Neural cell (in vitro differentiated cells): ENCODE measurements around the gene DPYD. TPM values are rescaled to one million over a fixed set of nuclear protein-coding genes. Genes with fewer than 3 reads are reported as not detected.

Source experiments
- H2AFZ ChIP-seq: fragments of 200-600, 300-800 bp; sonication (generic), shearing (Covaris generic); 2 replicates; pipeline ENCODE4 v1.6.0; 2014; ENCODE audit warnings: low read depth, mild to moderate bottlenecking, antibody characterized with exemption, low read length, moderate library complexity
- H3F3A ChIP-seq: fragments of 200-600 bp; shearing (Covaris generic); 2 replicates; pipeline ENCODE4 v1.6.1; 2016; ENCODE audit warnings: mild to moderate bottlenecking, moderate library complexity, mixed read lengths, antibody characterized with exemption, low read length; ENCODE audit not compliant: insufficient read depth, poor library complexity, severe bottlenecking
- H3K27ac ChIP-seq: fragments of 200-600, 300-800 bp; sonication (generic), shearing (Covaris generic); 2 replicates; pipeline ENCODE4 v1.5.1; 2014; ENCODE audit warnings: mild to moderate bottlenecking, low read length, moderate library complexity
- H3K27me3 ChIP-seq: fragments of 300-800, 200-600 bp; sonication (generic), shearing (Covaris generic); 2 replicates; pipeline ENCODE4 v1.6.0; 2014; ENCODE audit warnings: mild to moderate bottlenecking, low read depth, low read length, moderate library complexity; ENCODE audit not compliant: insufficient read depth
- H3K36me3 ChIP-seq: fragments of 300-800, 200-600 bp; sonication (generic), shearing (Covaris generic); 2 replicates; pipeline ENCODE4 v1.5.1; 2014; ENCODE audit warnings: mild to moderate bottlenecking, antibody characterized with exemption, low read length, moderate library complexity; ENCODE audit not compliant: insufficient read depth
- H3K4me2 ChIP-seq: fragments of 300-800, 200-600 bp; sonication (generic), shearing (Covaris generic); 2 replicates; pipeline ENCODE4 v1.6.0; 2014; ENCODE audit warnings: mild to moderate bottlenecking, low read length
- H3K4me3 ChIP-seq: fragments of 300-800, 200-600 bp; sonication (generic), shearing (Covaris generic); 2 replicates; pipeline ENCODE4 v1.5.1; 2014; ENCODE audit warnings: mild to moderate bottlenecking, low read length, moderate library complexity
- H3K79me2 ChIP-seq: fragments of 200-600 bp; shearing (Covaris generic); replicated peaks from 2 replicates; pipeline ENCODE4 v1.6.0; 2014; ENCODE audit warnings: mild to moderate bottlenecking, low read length, moderate library complexity; ENCODE audit not compliant: insufficient read depth
- H3K9ac ChIP-seq: fragments of 300-800, 200-600 bp; sonication (generic), shearing (Covaris generic); 2 replicates; pipeline ENCODE4 v1.6.1; 2016; ENCODE audit warnings: mild to moderate bottlenecking, low read length, mixed read lengths
- H3K9me2 ChIP-seq: fragments of 200-600 bp; shearing (Covaris generic); 2 replicates; pipeline ENCODE4 v1.6.1; 2016; ENCODE audit warnings: mild to moderate bottlenecking, low read length, mixed read lengths; ENCODE audit not compliant: insufficient read depth
- H3K9me3 ChIP-seq: fragments of 200-600, 300-800 bp; sonication (generic), shearing (Covaris generic); 2 replicates; pipeline ENCODE4 v1.6.1; 2016; ENCODE audit warnings: mild to moderate bottlenecking, mixed run types, low read length, moderate library complexity, mixed read lengths
- H4K20me1 ChIP-seq: fragments of 200-600 bp; shearing (Covaris generic); 2 replicates; pipeline ENCODE4 v1.6.1; 2016; ENCODE audit warnings: mild to moderate bottlenecking, mixed run types; ENCODE audit not compliant: insufficient read depth
- CTCF ChIP-seq: fragments of 450-650 bp; IDR thresholded peaks from 2 replicates; pipeline ENCODE4 v1.5.1; 2014; ENCODE audit warnings: antibody characterized with exemption, mild to moderate bottlenecking, moderate library complexity; ENCODE audit not compliant: poor library complexity, severe bottlenecking
- EP300 ChIP-seq: fragments of 450-650 bp; conservative IDR thresholded peaks from 2 replicates; pipeline ENCODE4 v1.6.1; 2014; ENCODE audit warnings: antibody characterized with exemption, mild to moderate bottlenecking, moderate library complexity; ENCODE audit not compliant: poor library complexity, severe bottlenecking
- EZH2 ChIP-seq: fragments of 200-600, 300-800 bp; shearing (Covaris generic), sonication (generic); IDR thresholded peaks from 2 replicates; pipeline ENCODE4 v1.6.1; 2014; ENCODE audit warnings: antibody characterized with exemption, low read length, borderline replicate concordance, mild to moderate bottlenecking; ENCODE audit not compliant: insufficient read depth, poor library complexity, severe bottlenecking
- MXI1 ChIP-seq: fragments of 450-650 bp; conservative IDR thresholded peaks from 2 replicates; pipeline ENCODE4 v1.6.1; 2014; ENCODE audit warnings: antibody characterized with exemption, mild to moderate bottlenecking; ENCODE audit not compliant: poor library complexity, severe bottlenecking
- POLR2AphosphoS5 ChIP-seq: IDR thresholded peaks from 2 replicates; pipeline ENCODE4 v1.6.1; 2012
- RAD21 ChIP-seq: fragments of 450-650 bp; conservative IDR thresholded peaks from 2 replicates; pipeline ENCODE4 v1.6.1; 2014; ENCODE audit warnings: antibody characterized with exemption, mild to moderate bottlenecking, moderate library complexity
- REST ChIP-seq: IDR thresholded peaks from 2 replicates; pipeline ENCODE4 v1.6.1; 2012; ENCODE audit warnings: borderline replicate concordance
- SMC3 ChIP-seq: fragments of 450-650 bp; conservative IDR thresholded peaks from 2 replicates; pipeline ENCODE4 v1.6.1; 2014; ENCODE audit warnings: antibody characterized with exemption, mild to moderate bottlenecking, moderate library complexity; ENCODE audit not compliant: poor library complexity
- TAF1 ChIP-seq: IDR thresholded peaks from 2 replicates; pipeline ENCODE4 v1.6.1; 2012; ENCODE audit warnings: low read depth
- polyA plus RNA-seq: library from polyadenylated mRNA; depleted of rRNA; stranded (reverse); fragments of >200 nt; gene quantifications from 2 replicates; pipeline ENCODE4 v1.2.3, GENCODE V29; 2014

Gene DPYD
- polyA plus RNA-seq, 1 donor from 2014 or later = 6.7 TPM

- no peak for TF ChIP-seq CTCF
- TF ChIP-seq EP300 = no peak
- TF ChIP-seq EZH2 = no peak
- no peak for TF ChIP-seq RAD21
- TF ChIP-seq MXI1 = no peak
- TF ChIP-seq REST = no peak
- no peak for TF ChIP-seq SMC3
- no peak for TF ChIP-seq TAF1
- TF ChIP-seq POLR2AphosphoS5 = no peak
- Histone ChIP-seq H4K20me1 (no peaks in the 10 kb centered on the region), H3K9me2 (no peaks in the 10 kb centered on the region), H3K27me3 (no peaks in the 10 kb centered on the region), H3K9me3 (no peaks in the 10 kb centered on the region), H3K36me3 (no peaks in the 10 kb centered on the region), H3K4me2 (no peak overlapping the region), H3K4me3 (no peak overlapping the region), H3K9ac (no peak overlapping the region), H2AFZ (no peak overlapping the region), H3K27ac (no peak overlapping the region), H3F3A (no peaks in the 10 kb centered on the region), H3K79me2 (no peaks in the 10 kb centered on the region)
Observed at GRCh38 chr1:97379387-97380075, 541.3 kb downstream of the DPYD start.

GRCh38 chr1:97378596-97378995, 542.2 kb downstream of the DPYD start:
- Histone ChIP-seq H3K27me3 (no peaks in the 10 kb centered on the region), H3K79me2 (no peaks in the 10 kb centered on the region), H3K36me3 (no peaks in the 10 kb centered on the region), H3K27ac (no peak overlapping the region), H3K9ac (no peak overlapping the region), H3K4me2 (no peak overlapping the region), H3K9me3 (no peaks in the 10 kb centered on the region), H3F3A (no peaks in the 10 kb centered on the region), H3K4me3 (no peak overlapping the region), H4K20me1 (no peaks in the 10 kb centered on the region), H3K9me2 (no peaks in the 10 kb centered on the region), H2AFZ (no peak overlapping the region)
- TF ChIP-seq EP300 (no peak), SMC3 (no peak), POLR2AphosphoS5 (no peak), RAD21 (no peak), CTCF (no peak), TAF1 (no peak), REST (no peak), MXI1 (no peak), EZH2 (no peak)
